GM12801 (cell line): ENCODE measurements around the gene TTLL6.

Experiments
- CTCF ChIP-seq: IDR thresholded peaks from one replicate; pipeline ENCODE4 v1.5.1; 2011; ENCODE audit warnings: control low read depth; ENCODE audit not compliant: insufficient read length; ENCODE audit errors: extremely low read depth

The TTLL6 gene

GRCh38 chr17:48809182-48809581 is 7.8 kb downstream of the TTLL6 start:
- TF ChIP-seq CTCF: no peak

DNA sequence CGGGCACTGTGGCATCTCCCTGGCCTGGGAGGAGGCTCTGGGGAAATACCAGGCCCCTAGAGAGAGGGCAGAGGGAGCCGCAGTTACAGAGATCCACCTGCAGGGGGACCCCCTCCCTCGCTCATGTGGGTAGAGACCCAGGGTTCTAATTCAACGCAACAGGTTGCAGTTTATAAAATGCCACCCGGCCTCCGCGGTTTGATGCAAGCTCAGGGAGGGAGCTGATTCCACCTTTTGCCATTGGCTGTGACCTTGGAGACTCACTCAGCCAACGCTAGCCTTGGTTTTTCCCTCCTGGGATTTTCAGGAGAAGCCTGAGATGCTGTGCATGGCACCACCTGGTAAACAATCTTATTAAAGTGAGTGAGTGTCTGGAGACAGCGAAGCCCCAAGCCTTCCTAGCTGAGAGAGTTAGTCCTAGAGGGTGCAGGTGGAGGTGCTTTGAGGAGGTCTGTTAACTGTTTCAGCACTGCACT is 12.1 kb downstream of the TTLL6 start:
- no peak for TF ChIP-seq CTCF

GRCh38 chr17:48800626-48801217 is 16.3 kb downstream of the TTLL6 start:
- TF ChIP-seq CTCF: no peak

DNA sequence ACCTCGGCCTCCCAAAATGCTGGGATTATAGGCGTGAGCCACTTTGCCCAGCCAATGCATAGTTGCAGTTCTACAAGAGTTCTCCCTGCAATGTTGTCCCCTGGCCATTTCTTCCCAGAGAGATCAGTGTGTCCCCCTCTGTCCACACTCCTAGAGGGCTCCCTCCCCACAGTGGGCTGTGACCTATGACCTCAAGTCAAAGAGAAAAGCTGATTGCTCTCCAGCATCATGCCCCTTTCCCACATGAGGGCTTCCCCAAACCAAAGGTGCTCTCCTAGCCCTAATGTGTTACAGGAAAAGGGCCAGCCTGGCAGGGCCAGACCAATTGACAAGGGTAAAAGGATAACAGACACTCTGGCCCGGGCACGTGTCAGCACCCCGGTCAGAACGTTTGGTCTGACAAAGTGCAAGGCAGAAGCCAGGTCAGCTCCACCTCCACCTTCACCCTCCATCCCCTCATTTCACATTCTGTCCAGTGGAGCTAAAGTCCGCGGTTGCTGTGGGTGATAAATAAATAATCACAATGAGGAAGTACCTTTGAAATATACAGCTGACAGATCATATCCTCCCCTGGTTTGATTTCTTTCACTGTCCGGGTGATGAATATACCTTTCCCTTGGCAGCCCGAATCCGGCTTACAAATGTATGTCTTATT is 17.8 kb downstream of the TTLL6 start:
- no peak for TF ChIP-seq CTCF

- TF ChIP-seq CTCF: no peak
These were observed 21.4 kb downstream of the TTLL6 start for GRCh38 chr17:48795444-48796162.

- TF ChIP-seq CTCF: no peak
These were observed 24.8 kb downstream of the TTLL6 start for GRCh38 chr17:48792033-48792798.
